ACHN (cell line): ENCODE data around the gene ATP8A2.
"Not testable (repeated sequence)": the region's sequence is repeated elsewhere in the genome, so short reads cannot be mapped to it uniquely, and the experiment has no call there.

ENCODE experiments used
- DNase-seq: peaks from one replicate; pipeline ENCODE4 v3.0.0-alpha.2; 2015
- in situ Hi-C: cut with HindIII; loops from 2 replicates; pipeline ENCODE4 v1.10.0; 2017; ENCODE audit warnings: low sequenced_read_pairs, low pct_ligation_motif_present, low pct_unique_long_range_greater_than_20kb

The ATP8A2 gene

DNA sequence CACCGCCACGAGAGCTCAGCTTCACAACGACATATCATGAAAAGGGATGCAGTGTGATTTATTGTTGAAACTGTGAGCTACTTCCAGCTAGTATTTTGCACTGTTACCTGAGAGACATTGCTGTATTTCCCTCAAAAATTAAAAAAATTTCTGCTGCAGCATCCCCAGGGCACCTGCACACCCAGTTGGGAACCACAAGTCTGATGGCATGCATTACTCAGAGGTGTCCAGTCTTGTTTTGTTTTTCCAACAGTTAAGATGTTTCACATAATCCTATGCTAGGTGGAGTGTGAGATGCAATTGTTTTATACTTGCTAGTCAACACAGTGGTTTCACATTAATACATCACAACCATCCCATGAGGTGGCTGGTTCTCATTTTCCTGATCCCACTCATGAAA, 394.8 kb downstream of the ATP8A2 start:
- in situ Hi-C loops: no loop called here
- no peak for DNase-seq

- DNase-seq: no peak
- in situ Hi-C loops: no loop called here
Measured at GRCh38 chr13:25766991-25767390, 395.2 kb downstream of the ATP8A2 start.

- in situ Hi-C loops: no loop called here
- no peak for DNase-seq
Measured at GRCh38 chr13:25768376-25768775, 396.6 kb downstream of the ATP8A2 start.

DNA sequence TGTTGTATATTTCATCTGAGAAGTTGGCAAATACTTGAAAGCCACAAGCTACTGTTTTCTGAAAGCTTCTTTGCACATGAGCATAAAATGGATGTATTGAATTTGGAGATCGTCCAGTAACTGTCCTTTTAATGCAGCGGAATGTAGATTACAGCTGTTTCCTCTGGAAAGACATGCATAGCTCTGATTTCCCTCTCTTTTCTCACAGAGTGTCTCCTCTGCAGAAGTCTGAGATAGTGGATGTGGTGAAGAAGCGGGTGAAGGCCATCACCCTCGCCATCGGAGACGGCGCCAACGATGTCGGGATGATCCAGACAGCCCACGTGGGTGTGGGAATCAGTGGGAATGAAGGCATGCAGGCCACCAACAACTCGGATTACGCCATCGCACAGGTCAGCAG, 397.1 kb downstream of the ATP8A2 start:
- DNase-seq: no peak
- in situ Hi-C loops: no loop called here

- in situ Hi-C loops: no loop called here
- no peak for DNase-seq
Measured at GRCh38 chr13:25770601-25771000, 398.8 kb downstream of the ATP8A2 start.

DNA sequence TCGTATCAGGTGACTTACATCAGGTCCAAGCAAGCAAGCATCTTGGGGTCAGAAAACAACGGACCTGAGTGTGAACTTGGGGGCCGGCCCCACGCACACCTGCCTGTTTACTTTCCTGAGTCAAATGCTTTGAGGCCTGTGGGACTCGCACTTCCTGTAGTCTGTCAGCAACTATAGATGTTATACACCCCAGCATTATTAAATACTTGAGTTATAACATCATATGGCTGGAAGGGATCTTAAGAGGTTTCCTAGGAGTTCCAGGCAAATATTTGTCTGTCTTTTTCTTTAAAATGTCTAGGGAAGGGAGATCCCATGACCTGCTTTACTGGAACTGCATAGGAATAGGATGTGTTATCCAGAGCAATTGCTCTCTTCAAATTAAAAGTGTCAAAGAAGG, 399.4 kb downstream of the ATP8A2 start:
- in situ Hi-C loops: no loop called here
- no peak for DNase-seq

DNA sequence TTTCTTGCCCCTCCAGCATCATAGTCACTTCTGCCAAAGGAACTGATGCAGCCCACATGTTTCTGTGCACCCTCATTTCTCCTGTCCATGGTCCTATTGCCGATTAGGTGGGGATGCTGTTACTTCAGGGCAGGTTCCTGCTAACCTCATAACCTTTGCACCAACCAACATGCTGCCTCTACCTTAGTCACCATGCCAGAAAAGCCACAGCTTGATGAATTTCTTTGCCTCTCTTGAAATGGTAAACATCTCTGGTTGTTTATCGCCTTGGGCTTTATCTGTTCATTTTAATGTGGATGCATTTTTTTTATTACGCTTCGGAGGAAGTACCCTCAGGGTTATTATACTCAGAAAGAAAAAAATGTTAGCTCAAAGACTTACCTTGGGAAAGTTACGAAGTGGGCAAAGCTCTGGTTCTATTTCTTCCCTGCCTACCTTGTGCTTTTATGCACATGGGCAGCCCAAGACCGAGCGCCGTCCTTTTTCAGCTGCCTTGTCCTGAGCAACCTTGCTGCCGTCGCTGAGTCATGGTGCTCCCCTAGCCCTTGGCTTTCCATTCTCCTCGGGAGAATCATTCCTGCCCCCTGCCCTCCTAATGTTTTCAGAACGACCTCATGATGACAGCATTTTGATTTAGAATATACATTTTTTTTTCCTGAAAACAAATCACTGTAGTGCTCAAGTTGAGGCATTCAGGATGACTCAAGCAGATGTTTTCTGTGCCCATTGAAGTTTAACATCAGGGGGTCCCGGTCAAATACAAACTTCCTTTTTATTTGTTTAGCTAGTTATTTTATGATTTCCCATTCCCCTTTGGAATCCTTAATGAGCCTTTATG, 400.1 kb downstream of the ATP8A2 start:
- DNase-seq: no peak
- in situ Hi-C loops: no loop called here

DNA sequence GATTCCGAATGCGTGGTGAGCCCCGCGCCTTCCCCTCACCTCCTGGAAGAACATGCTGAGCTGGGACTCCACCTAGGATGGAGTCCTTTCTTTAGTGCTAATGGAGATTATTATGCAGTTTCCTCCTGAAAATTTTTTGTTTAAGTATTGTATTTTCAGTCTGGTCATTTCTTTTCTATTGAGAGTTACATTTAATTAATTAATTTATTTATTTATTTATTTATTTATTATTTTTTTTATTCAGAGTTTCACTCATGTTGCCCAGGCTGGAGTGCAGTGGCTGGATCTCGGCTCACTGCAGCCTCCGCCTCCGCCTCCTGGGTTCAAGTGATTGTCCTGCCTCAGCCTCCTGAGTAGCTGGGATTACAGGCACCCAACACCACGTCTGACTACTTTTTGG, 400.8 kb downstream of the ATP8A2 start:
- in situ Hi-C loops, DNase-seq: not testable (repeated sequence)

DNA sequence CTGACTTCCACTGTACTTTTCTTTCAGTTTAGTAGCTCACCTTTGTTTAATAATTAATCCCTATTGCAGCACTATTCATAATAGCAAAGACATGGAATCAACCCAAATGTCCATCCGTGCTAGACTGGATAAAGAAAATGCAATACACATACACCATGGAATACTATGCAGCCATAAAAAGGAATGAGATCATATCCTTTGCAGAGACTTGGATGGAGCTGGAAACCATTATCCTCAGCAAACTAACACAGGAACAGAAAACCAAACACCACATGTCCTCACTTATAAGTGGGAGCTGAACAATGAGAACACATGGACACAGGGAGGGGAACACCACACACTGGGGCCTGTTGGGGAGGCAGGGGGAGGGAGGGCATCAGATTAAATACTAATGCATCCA, 402.3 kb downstream of the ATP8A2 start:
- in situ Hi-C loops, DNase-seq: not testable (repeated sequence)

- DNase-seq: no peak
- in situ Hi-C loops: no loop called here
Measured at GRCh38 chr13:25775275-25775674, 403.5 kb downstream of the ATP8A2 start.

- in situ Hi-C loops: no loop called here
- no peak for DNase-seq
Measured at GRCh38 chr13:25775986-25776385, 404.2 kb downstream of the ATP8A2 start.

- in situ Hi-C loops: no loop called here
- no peak for DNase-seq
Measured at GRCh38 chr13:25776722-25777121, 404.9 kb downstream of the ATP8A2 start.

DNA sequence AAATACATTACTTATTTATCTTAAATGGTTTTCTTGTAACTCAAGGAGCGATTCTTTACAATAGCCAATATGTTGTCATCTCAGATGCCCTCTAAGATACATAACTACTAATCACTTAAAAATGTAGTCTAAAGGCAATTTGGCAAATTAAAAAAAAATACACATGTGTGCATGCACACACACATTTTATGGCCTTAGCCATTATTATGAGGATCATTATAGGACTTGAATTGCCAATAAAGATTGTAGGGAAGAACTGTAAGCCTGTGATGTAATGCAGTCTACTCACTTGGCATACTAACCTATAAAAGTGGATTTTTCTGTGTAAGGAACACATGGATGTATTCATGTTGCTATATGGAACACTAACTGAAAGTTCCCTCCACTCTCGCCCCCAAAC, 405.7 kb downstream of the ATP8A2 start:
- in situ Hi-C loops: no loop called here
- no peak for DNase-seq

- DNase-seq: no peak
Measured at GRCh38 chr13:25778365-25778764, 406.6 kb downstream of the ATP8A2 start.

GRCh38 chr13:25778808-25779305, 407.1 kb downstream of the ATP8A2 start:
- in situ Hi-C loops: no loop called here
- DNase-seq: no peak

More at GRCh38 chr13:25778365-25778764, 406.6 kb downstream of the ATP8A2 start:
- in situ Hi-C loops: no loop called here

DNA sequence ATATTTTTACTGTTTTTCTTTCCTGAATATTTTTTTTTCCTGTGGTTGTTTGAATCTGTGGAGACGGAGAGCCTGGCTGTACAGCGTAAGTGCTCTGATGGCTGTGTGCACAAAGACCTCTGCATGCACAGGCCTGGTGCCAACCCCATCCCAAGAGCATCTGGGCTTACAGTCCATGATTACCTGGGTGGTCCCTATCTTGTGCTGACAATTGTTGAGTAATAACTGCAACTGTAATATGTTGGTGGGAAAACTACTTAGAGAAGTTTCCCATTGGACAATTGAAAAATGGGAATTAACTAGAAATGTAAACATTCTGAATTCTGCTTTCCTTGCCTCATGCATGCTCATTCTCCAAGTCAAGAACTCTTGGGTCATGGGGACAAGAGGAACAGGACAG, 411.3 kb downstream of the ATP8A2 start:
- in situ Hi-C loops: no loop called here
- DNase-seq: no peak

DNA sequence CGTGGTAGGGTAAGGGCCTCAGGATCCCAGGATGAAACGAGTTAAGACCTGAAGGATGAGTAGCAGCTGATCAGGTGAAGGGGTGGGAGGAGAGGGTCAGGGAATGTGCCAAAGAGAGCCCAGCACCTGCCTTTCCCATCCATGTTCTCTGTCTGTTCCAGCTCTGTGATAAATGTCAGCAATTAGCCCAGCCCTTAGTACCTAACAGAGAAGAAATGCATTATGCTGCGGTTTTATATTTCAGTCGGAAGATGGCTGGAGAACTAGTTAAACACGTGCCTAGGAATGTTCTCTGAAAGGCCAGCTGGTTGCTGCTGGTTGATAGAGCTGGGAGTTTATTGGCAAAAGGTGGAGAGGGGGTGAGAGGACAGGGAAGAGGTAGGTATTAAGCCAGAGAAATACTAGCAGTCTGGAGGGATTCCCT, 411.8 kb downstream of the ATP8A2 start:
- DNase-seq: no peak
- in situ Hi-C loops: no loop called here

- no peak for DNase-seq
- in situ Hi-C loops: no loop called here
Measured at GRCh38 chr13:25784119-25784518, 412.3 kb downstream of the ATP8A2 start.

- in situ Hi-C loops: not testable (repeated sequence)
Measured at GRCh38 chr13:25790137-25790536, 418.4 kb downstream of the ATP8A2 start.

GRCh38 chr13:25795277-25795676, 423.5 kb downstream of the ATP8A2 start:
- in situ Hi-C loops: no loop called here
- DNase-seq: no peak

More at GRCh38 chr13:25790137-25790536, 418.4 kb downstream of the ATP8A2 start:
- not testable (repeated sequence) for DNase-seq
